DMS79 treated with DMSO at 0.1 percent for 48 hours (cell line): Measurements from ENCODE around the gene CPM.

Source experiments
- DNase-seq: peaks from one replicate; lab custom pipeline; 2025; lab: John Stamatoyannopoulos, UW

Gene CPM

DNA sequence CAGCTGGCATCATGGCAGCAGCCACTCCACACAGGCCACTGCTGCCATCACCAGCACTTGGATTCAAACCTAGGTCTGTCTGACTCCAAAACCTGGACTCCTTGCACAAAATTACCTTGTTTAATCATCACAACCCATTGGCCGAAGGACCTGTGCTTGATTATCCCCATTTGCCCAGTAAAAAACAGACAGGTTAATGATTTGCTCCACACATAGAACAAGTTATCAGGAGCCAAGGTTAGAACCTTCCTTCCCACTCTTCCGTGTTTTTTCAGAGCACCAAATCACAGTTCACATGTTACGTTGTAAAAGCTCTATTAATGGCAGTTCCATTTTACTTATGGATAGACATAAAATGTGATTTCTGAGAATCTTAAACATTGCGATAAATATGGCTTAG is 23.5 kb upstream of the CPM start:
- DNase-seq, result no peak

DNA sequence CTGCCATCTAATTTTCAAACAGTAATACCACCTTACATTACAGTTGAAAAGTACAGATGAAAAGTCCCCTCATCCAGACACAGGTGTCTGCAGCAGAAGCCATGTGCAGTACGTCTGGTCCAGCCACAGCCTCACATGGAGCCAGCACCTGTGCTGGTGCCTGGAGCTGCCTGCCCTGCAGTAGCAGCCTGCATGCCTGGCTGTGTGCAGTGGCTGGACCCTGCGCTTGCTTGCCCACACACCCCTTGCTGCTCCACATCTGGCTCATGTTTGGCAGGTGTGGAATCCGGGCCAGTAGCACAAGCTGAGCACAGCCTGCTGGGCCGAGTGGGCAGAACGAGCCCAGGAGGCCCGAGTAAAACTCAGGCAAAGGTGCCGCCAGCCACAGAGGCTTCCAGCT is 21.8 kb upstream of the CPM start:
- no peak for DNase-seq

DNA sequence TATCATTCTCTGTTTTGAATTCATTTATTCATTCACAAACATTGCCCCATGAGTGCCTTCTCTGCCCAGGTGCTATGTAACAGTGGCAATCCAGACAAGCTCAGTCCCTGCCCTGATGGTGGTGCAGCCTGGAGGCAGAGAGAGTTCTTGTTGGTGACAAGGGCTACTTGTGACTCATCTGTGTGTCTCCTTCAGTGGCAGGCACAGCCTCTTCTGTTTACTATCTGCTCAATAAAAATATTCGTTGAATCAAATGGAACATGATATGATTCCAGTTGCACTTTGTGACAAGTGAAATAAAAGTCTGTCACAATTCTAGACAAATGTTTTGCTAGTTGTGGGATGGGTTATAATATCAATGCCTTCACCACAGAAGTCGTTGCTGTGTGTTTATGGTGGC is 20.6 kb upstream of the CPM start:
- DNase-seq, result no peak

DNA sequence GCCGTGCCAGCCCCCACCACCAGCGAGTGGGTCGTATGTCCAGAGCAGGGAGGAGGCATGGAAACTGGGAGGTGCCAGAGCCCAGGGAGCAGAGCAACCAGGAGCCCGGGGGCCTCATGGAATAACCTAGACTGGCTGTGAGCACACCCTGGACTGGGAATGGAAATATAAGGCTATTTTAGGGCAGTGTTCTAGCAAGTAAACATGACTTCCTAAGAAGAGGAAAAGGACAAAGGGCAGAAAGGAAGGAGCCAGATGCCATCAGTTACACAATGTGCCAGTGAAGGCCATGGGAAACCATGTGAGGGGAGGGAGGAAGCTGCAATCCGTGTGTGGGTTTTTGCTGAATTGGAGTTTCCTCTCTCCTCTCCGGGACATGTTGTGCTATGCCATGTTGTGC is 18.7 kb upstream of the CPM start:
- no peak for DNase-seq

DNA sequence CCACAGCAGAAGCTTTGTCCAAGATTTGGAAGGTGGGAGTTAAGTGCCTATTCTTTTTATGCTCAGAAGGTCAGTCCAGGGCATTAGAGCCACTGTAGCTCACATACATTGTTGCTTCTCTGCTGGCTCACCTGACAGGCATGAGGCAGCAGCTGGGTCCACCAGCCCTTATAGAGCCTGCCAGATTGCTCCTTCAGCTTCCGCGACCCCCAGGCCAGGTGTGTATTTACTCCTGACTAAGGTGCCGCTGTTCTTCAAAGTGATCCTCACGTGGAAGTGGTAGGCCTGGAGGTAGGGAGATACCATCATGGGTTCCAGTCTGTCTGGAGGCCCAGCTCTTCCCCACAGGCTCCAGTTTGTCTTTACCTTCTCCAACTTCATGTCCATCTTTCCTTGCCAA is 17.5 kb upstream of the CPM start:
- DNase-seq, result no peak

DNA sequence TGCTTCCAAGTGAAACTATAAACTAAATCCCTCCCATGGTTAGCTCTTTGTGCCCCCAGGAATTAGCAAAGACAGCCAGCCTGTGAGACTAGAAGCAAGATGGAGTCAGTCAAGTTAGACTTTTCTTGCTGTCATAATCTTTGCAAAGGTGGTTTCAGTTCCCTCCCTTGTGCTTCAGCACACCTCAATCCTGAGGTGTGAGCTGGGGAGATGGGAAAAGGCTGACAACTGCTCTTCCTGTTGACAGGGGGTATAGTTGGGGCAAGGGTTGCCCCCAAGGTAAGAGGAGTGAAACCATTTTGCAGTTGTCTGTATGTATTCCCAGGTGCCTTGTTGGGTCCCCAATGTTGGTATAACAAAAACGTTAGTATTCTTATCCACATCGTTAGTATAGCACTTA is 12.3 kb upstream of the CPM start:
- no peak for DNase-seq

DNA sequence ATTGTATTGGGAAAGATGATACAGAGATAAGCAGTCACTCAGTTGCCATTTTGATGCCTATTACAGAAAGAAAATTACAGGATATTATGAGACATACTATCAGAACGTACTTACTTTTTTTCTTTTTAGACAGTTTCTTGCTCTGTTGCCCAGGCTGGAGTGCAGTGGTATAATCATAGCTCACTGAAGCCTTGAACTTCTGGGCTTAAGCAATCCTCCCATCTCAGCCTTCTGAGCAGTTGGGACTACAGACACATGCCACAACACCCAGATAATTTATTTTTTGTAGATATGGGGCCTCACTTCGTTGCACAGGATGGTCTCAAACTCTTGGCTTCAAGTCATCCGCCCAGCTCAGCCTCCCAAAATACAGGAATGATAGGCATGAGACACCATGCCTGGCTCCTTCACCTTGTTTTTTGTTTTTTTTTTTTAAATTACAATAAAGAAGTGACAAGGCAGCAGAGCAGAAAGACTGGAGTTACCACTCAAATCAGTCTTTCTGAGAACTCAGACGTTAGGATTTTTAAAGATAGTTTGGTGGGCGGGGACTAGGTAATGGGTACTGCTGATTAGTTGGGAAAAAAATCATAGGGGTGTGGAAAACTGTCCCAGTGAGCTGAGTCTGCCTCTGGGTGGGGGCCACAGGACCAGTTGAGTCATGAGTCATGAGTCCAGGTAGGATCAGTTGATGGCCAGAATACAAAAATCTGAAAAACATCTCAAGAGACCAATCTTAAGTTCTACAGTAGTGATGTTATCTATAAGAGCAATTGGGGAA is 11.5 kb upstream of the CPM start:
- DNase-seq, result no peak

DNA sequence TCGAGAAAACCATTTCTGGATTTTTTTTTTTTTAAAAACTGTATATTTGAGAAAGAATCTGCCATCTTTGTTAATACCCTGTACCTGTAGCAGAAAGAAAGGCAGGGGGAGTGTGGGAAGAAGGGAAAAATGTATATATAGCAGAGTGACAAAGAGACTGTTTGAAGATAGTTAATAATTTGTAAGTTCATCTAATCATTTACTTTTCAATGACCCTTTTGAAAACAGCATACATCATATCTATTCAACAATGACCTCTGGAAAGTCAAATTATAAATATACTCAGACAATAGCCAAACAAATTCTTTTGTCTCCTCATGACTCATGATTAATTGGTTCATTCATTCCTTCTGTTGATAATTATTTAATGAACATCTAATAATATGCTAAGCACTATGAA is 10.9 kb upstream of the CPM start:
- DNase-seq, result no peak

DNA sequence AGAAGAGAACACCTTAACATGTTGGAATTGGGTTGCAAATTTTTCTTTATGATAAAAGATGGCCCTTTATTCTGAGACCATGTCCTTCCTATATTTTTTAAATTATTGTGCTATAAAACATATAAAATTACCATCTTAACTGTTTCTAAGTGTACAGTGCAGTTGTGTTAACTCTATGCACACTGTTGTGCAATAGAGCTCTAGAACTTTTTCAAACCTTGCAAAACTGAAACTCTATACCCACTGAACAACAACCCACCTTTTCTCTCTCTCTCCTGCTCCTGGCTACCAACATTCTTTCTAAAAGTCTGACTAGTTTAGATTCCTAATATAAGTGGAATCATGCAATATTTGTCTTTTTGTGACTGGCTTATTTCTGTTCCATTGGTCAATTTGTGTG is 7.8 kb upstream of the CPM start:
- no peak for DNase-seq

DNA sequence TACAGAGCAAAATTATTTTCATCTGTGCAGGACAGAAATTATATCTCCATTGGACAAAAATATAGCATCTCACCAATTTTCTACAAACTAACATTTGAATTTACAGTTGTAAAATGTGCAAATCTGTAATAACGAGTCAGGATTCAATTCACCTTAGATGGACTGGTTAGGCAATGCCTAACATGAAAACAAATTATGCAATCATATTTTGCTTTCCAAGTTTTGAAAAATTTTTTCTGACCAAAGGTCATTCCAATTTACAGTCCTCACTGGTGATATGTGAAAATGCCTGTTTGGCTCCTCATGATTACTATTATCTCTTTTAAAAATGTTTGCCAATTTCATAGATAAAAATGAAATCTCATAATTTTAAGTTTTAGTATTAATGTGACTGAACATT is 6.5 kb upstream of the CPM start:
- no peak for DNase-seq

DNA sequence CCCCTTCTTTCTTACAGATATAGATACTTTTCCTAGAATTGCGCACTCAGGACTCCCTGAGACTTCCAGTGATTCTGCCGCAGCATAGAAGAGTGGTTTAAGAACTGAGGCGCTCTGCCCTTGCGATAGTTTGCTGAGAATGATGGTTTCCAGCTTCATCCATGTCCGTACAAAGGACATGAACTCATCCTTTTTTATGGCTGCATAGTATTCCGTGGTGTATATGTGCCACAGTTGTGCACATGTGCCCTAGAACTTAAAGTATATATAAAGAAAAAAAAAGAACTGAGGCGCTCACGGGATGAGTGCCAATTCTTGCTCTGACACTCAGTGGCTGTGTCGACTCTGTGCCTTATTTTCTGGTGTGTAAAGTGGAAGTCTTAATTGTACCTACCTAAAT is 1.4 kb upstream of the CPM start:
- DNase-seq, result no peak

DNA sequence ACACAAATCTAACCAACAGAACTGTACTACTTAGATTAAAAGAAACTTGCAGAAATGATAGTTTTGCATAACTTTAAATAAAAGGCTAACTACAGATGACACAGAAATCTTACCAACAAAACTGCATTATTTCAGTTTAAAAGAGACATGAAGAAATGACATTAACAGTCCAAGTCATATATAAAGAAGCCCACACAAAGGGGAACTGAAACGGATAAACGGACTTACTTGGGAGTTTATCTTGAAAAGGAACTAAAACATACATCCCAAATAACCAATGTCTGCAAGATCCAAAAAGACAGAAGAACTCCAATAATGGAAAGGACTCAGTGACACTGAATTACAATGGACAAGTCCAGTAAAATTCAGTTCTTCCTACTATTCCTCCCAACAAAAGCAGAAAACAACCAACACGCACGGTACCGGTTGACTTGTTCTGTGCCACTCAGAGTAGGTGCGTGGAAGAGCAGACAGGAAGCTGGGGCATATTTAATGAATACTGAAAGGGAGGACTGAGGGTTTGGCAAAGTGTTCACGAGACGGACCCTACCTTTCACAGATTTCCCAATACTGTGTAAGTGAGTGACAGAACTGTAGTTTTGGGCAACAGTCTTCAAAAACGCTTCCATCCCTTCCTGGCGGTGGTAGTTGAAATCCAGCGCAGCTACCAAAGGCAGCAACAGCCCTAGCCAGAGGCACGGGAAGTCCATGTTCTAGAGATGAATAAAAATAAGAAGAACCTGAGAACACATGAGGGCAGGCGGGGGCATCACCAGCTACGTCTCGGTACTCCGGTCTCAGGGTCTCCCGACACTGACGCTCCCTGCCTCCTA is 627 bp downstream of the CPM start:
- DNase-seq, result no peak

DNA sequence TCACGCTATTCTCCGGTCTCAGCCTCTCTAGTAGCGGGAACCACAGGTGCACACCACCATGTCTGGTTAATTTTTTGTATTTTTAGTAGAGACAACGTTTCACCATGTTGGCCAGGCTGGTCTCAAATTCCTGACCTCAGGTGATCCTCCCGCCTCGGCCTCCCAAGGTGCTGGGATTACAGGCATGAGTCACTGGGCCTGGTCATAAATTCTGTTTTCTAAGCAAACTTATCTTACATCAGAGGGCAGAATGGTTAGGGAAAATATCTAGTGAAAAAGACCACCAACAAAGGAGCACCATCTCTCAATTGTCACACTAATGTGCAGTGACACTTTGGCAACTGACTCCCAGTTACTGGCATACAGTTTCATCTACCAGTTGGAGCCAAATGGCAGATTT is 2.8 kb downstream of the CPM start:
- DNase-seq, result no peak

DNA sequence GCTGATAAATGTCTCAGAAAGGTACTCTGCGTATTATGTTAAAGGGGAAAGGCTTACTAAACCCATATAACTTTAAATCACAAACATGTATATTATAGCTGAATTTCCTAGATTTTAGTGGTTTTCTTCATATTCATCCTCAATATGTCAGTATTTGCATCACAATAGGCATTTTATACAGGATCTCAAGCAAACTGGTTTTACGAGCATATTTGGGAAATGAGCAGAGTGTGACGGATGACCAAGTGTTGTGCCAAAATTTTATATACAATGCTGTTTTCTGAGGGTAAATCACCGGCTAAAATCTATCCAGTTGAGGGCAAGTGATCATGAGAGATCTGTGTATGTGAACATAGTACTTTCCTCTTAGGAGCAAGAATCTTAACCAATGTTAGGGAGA is 8.4 kb downstream of the CPM start:
- DNase-seq, result no peak

DNA sequence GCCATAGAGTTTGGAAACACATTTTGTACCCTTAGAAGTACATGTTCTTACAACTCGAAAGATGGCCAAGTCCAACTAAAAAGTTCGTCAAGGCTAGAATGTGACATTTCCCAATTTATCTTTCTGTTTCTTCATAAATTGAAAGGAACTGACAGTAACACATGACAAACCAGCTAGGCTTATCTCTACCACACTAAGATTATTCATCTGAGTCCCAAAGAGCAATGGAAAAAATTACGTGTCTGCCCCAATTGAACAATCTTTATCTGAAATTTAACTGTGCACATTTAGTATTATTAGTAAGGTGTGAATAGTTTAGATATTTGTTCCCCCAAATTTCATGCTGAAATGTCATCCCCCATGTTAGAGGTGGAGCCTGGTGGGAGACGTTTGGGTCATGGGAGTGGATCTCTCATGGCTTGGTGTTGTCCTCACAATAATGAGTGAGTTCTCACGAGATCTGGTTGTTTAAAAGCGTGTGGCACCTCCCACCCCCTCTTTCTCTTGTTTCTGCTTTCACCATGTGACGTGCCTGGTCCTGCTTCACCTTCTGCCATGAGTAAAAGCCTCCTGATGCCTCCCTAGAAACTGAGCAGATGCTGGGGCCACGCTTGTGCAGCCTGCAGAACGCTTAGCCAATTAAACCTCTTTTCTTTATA is 13.3 kb downstream of the CPM start:
- DNase-seq, result no peak

DNA sequence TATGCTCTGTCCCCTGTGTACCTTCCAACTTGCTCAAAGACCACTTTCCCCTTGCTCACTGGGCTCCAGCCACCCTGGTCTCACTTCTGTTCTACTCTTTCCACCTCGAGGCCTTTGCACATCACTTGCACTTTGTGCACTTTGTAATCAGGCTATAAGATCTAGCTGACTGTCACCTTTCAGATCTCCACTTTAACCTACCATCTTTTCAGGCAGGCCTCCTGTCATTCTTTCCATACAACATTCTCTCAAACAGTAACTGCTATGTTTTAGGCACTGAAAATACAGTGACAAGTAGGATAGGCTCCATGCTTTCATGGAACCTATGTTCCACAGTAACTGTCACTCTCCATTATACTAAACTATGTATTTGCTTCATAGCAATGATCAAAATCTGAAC is 14.0 kb downstream of the CPM start:
- no peak for DNase-seq

DNA sequence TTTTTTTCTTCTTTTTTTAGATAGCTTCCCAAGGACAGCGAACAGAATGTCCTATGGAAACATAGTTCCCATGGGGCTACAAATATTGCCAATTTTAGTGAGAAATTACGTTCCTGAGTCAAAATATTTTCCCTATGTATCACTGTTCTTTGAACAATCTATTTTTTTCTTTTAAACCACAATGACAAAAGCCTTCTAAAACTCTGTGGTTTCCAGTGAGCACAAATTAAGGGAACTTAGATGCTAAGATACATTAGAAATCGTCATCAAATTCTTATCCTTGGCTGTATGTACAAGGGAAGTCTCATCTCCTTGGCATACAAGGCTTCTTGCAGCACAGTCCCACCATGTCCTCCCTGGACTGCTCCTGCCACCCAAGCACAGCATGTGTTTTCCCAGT is 17.9 kb downstream of the CPM start:
- DNase-seq, result no peak

DNA sequence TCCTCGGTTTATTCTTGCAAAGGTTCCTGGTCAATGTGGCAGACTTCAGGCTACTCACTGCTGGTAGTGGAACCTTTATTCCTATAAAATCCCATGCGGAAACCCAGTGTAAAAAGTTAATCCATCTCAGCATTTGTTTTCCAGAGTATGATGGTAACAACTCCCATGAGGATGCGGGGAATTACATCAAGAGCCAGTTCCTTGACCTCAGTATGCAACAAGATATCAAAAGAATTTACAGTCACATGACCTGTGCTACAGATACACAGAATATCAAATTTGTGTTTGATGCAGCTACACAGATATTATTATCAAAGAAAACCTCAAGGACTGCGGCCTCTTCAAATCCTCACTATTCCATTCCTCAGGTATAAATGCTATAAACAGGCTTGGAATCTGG is 19.3 kb downstream of the CPM start:
- DNase-seq, result no peak

DNA sequence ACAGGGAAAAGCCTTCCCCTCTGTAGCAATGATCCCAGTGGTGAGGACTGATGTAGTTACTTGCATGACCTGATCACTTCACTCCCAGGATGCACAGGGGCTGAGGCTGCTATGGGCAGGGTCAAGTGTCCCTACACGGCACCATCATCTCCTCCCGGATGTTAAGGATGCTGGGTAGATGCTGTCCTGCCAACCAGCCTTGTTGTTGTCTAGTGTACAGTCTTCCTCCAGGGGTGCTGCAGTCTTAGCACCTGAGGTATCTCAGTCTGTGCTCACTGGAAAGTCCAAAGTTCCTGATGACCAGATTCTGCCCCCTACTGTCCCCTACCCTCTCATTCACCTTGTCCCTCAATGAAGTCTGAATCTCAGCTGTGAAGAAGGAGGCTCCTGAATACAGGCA is 20.1 kb downstream of the CPM start:
- no peak for DNase-seq

DNA sequence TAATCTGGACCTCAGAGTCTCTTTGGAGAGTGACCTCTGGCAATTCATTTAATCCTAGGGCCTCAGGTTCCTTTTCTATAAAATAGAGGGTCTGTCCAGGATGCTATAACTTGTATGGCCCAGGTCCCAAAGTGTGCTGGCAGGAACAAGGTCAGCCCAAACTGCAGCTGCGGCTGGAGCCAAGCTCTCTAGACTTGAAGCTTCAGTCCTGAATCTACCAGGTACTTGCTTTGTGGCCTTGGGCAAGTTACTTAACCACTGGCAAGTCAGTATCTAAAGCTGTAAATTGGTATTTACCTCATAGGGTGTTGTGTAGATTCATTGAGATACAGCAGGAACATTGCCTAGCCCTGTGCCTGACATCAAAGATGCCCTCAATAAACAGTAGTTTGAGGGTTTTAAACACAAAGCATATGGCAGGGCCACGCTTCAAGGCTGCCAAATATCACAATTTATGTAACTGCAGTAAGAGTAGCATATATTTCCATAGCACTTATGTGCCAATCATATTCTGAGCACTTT is 21.7 kb downstream of the CPM start:
- no peak for DNase-seq

DNA sequence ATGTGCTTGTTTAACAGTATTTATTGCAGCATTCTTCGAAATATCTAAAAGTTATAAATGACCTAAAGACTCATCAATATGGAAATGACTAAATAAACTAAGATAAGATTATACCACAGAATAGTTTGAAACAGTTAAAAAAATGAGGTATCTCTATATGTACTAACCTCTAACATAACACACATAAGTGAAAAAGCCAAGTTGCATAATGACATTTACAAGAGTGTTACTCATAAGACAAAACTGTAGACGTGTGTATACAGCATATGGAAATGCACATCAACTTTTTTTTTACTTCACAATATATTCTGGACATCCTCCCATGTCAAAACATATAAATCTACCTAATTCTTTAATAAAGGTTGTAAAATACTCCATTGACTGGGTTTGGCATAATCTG is 22.8 kb downstream of the CPM start:
- DNase-seq, result no peak

DNA sequence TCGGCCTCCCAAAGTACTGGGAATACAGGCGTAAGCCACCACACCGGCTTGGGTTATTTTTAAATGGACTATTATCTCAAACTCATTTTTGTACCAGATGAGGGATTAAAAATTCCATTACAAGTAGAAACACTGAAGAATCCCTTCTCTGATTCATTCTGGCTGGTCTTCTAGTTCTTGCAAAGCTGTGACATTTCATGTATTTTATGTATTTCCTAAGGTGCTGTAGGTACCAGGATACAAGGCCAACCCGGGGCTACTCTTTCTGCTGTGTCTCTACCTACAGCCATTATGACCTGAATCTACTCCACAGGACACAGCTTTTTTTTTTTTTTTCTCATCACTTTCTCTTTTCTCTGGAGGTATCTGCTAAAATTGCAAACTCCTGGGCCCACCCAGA is 24.9 kb downstream of the CPM start:
- DNase-seq, result no peak

DNA sequence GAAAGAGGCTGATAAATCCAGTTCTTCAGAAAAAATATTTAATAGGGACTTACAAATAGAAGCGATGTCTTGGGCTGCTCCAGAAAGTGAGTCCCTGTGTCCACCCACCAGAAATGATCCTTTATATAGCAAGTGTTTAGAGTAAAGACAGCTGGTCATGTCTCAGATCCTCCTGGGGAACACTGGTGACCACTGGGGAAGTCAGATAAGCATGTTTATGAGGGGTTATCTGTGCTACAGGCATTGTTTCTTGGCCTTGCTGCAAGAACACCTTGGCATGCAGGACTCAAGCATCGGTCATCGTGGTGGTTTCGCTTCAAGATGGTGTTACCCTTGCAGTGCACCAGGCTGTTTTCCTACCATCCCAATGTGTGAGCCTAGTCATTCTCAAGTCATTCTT is 27.2 kb downstream of the CPM start:
- no peak for DNase-seq
